ENCODE results near the gene TRIM44. TPM values are rescaled to one million over a fixed set of nuclear protein-coding genes. Genes with fewer than 3 reads are reported as not detected.

TRIM44 gene
- total RNA-seq, 1 donor from 2014 or later = 62.8 TPM

DNA sequence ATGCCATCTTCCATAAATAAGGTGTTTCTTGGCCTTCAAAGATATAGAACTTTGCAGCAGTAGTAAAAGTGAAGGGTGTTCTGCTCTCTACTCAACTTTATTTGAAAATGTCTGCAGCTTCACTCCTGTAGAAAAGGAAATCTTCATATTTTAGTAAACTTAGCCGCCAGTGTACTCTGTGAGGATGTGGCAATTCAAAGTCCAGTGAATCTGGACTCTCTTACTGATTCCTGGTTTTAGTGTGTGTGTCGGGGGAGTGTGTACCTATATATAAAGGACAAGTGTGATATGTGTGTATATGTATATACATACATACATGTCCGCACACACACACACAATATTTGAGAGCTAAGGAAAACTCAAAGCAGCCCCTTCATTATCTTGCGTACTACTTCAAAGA is 147.0 kb downstream of the TRIM44 start:
- H3K36me3 ChIP-seq = peaks cover 21% of the 10 kb centered on the region
- intact Hi-C loops (cut with DNase I) = no loop called here
- no peaks in the 10 kb centered on the region for H3K9me3 ChIP-seq
- TF ChIP-seq CTCF (IDR thresholded peaks at IDR 0.05) = no peak
- DNase-seq = no peak
- no peak for ATAC-seq
- no peak overlapping the region for H3K27ac ChIP-seq
- H3K27me3 ChIP-seq (ENCODE audit: low read depth) = no peaks in the 10 kb centered on the region
- no peak overlapping the region for H3K4me3 ChIP-seq
- no peaks in the 10 kb centered on the region for H3K4me1 ChIP-seq

DNA sequence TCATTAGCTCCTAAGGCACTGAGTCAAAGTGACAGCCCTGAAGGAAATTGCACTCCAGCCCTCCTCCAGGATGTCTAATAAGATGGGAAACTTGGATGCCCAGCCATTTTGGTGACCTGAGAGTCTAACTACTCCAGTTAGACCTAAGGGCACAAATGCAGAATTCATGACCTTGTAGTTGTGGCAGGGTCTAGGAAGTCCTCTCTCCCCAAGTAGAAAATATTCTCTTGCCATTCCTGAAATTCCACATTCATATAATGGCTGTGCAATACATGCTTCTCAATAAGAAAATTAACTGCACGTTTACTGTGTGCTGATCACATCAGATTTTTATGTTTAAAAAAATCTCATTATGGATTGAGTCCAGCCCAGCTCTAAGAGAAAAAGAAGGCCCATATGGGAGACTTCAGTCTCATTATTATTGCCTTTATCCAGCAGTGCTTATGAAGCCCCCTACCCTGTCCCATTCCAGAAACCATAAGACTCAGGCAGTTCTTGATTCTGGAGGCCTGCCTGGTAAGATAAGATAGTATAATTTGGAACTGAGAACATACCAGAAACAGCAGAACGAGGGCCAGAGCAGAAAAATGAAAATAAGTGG is 147.6 kb downstream of the TRIM44 start:
- intact Hi-C loops (cut with DNase I) = no loop called here
- H3K27me3 ChIP-seq (ENCODE audit: low read depth) = no peaks in the 10 kb centered on the region
- H3K4me1 ChIP-seq = no peaks in the 10 kb centered on the region
- H3K4me3 ChIP-seq = no peak overlapping the region
- TF ChIP-seq CTCF (IDR thresholded peaks at IDR 0.05) = no peak
- no peaks in the 10 kb centered on the region for H3K9me3 ChIP-seq
- no peak overlapping the region for H3K27ac ChIP-seq
- ATAC-seq (no peak), DNase-seq (no peak)
- peaks cover 21% of the 10 kb centered on the region for H3K36me3 ChIP-seq

- Histone ChIP-seq H3K27me3 (ENCODE audit: low read depth) (no peaks in the 10 kb centered on the region), H3K4me3 (no peak overlapping the region), H3K4me1 (no peaks in the 10 kb centered on the region), H3K36me3 (peaks cover 10% of the 10 kb centered on the region), H3K27ac (no peak overlapping the region), H3K9me3 (no peaks in the 10 kb centered on the region)
- no peak for TF ChIP-seq CTCF (IDR thresholded peaks at IDR 0.05)
- intact Hi-C loops (cut with DNase I) = no loop called here
- DNase-seq (no peak), ATAC-seq (no peak)
Observed at GRCh38 chr11:35811783-35812182, 149.2 kb downstream of the TRIM44 start.

DNA sequence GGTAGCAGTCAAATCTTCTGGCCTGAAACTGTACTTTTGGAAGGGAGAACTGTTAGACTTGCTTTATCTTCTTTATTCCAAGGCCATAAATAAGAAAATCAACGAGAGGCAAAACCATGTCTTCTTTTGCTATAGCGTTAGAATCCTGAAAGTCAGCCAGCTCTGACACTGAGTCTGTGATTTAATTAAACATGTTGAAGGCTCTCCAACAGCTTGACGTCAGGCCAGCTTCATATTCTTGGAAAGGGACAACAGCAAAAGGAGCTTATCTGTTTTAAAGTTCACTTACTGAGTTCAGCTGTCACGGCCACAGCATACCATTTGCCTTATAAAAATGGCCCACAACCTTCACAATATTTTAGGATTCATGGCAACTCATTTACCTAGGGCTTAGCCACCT is 150.3 kb downstream of the TRIM44 start:
- no peak for DNase-seq
- ATAC-seq = peak in 1 of 2 donors; percentile 12
- Histone ChIP-seq H3K27me3 (ENCODE audit: low read depth) (no peaks in the 10 kb centered on the region), H3K9me3 (no peaks in the 10 kb centered on the region), H3K4me3 (no peak overlapping the region), H3K4me1 (no peaks in the 10 kb centered on the region), H3K27ac (no peak overlapping the region), H3K36me3 (peaks cover 10% of the 10 kb centered on the region)
- no peak for TF ChIP-seq CTCF (IDR thresholded peaks at IDR 0.05)
- intact Hi-C loops (cut with DNase I) = no loop called here

- Histone ChIP-seq H3K27me3 (ENCODE audit: low read depth) (no peaks in the 10 kb centered on the region), H3K36me3 (peaks cover 7% of the 10 kb centered on the region), H3K4me1 (no peaks in the 10 kb centered on the region), H3K27ac (no peak overlapping the region), H3K9me3 (no peaks in the 10 kb centered on the region), H3K4me3 (no peak overlapping the region)
- ATAC-seq (no peak), DNase-seq (no peak)
- no peak for TF ChIP-seq CTCF (IDR thresholded peaks at IDR 0.05)
- intact Hi-C loops (cut with DNase I) = no loop called here
Observed at GRCh38 chr11:35814081-35814695, 151.6 kb downstream of the TRIM44 start.
